Measurements from ENCODE around the gene FGGY.
"Not testable (repeated sequence)": the region's sequence is repeated elsewhere in the genome, so short reads cannot be mapped to it uniquely, and the experiment has no call there.

FGGY gene

GRCh38 chr1:59691261-59691660 lies 394.4 kb downstream of the FGGY start:
- no peak for DNase-seq

- no peak for DNase-seq
These were observed 395.7 kb downstream of the FGGY start for GRCh38 chr1:59692591-59692990.

- DNase-seq, result no peak
These were observed 396.5 kb downstream of the FGGY start for GRCh38 chr1:59693406-59693805.

- no peak for DNase-seq
These were observed 398.4 kb downstream of the FGGY start for GRCh38 chr1:59695252-59695651.

GRCh38 chr1:59696421-59697115 lies 399.7 kb downstream of the FGGY start:
- no peak for DNase-seq

- no peak for DNase-seq
These were observed 400.4 kb downstream of the FGGY start for GRCh38 chr1:59697150-59697800.

- no peak for DNase-seq
These were observed 401.5 kb downstream of the FGGY start for GRCh38 chr1:59698386-59698785.

GRCh38 chr1:59699227-59699847 lies 402.4 kb downstream of the FGGY start:
- DNase-seq, result peak in 1 of 2 experiments; percentile 23

GRCh38 chr1:59701376-59701775 lies 404.5 kb downstream of the FGGY start:
- no peak for DNase-seq

- DNase-seq, result no peak
These were observed 406.5 kb downstream of the FGGY start for GRCh38 chr1:59703226-59703917.

- DNase-seq, result no peak
These were observed 407.1 kb downstream of the FGGY start for GRCh38 chr1:59703918-59704378.

GRCh38 chr1:59704716-59705115 lies 407.8 kb downstream of the FGGY start:
- DNase-seq, result no peak

- no peak for DNase-seq
These were observed 408.8 kb downstream of the FGGY start for GRCh38 chr1:59705466-59706302.

- DNase-seq, result no peak
These were observed 409.4 kb downstream of the FGGY start for GRCh38 chr1:59706303-59706599.

GRCh38 chr1:59707178-59707791 lies 410.4 kb downstream of the FGGY start:
- no peak for DNase-seq

- DNase-seq, result no peak
These were observed 412.4 kb downstream of the FGGY start for GRCh38 chr1:59709333-59709732.

- DNase-seq, result not testable (repeated sequence)
These were observed 414.0 kb downstream of the FGGY start for GRCh38 chr1:59710920-59711319.

GRCh38 chr1:59714219-59714618 lies 417.3 kb downstream of the FGGY start:
- no peak for DNase-seq

GRCh38 chr1:59714966-59715365 lies 418.1 kb downstream of the FGGY start:
- DNase-seq, result no peak

- no peak for DNase-seq
These were observed 419.9 kb downstream of the FGGY start for GRCh38 chr1:59716832-59717231.

GRCh38 chr1:59718064-59718988 lies 421.4 kb downstream of the FGGY start:
- peak in 1 of 2 experiments; percentile 8 for DNase-seq
